Lower leg skin (tissue), 3 donors: ENCODE results near the gene SRRM2.

Source experiments
- CTCF ChIP-seq, 3 donors: fragments of 450-650 bp; IDR thresholded peaks; one replicate each; pipeline ENCODE4 v1.5.1; 2016; ENCODE audit warnings: antibody characterized with exemption in 3 of 3, mild to moderate bottlenecking in 3 of 3, moderate library complexity in 2 of 3
- POLR2A ChIP-seq, 2 donors: fragments of 450-650 bp; IDR thresholded peaks; one replicate each; pipeline ENCODE4 v1.6.1; 2016 to 2017; ENCODE audit warnings: antibody characterized with exemption in 2 of 2, mild to moderate bottlenecking in 1 of 2, moderate library complexity in 1 of 2

DNA sequence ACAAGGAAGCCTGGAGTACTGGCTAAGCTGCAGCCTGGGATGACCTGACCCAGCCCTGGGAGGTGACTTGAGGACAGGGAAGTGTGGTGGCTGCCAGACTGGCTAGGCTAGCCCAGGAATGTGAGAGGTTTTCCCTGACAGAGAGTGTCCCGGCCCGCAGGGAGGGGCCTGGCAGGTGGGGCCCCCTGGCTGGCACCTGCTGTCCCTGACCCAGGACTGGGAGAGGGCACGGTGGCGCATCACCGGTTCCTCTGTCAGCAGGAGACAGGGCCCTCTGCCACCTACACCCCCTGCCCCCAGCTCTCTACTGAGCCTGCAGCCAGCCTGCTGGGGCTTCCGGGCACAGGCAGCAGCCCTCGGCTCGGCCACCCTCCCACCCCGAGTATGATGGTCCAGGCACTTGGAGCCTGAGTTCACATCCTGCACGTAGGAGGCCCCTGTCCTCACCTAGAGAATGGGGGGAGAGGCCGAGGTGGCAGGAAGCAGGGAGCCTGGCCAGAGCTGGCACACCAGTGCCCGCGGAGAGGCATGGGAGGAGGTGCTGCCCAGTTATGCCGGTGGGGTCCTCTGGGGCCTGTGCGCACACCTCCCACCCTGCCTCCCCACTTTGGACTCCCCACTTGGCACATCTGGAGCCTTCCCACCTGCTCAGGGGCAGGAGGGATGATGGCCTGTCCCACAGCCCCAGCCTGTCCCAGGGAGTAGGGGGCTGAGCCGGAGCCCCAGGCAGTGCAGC, 32.9 kb upstream of the SRRM2 start:
- no peak for TF ChIP-seq POLR2A (IDR thresholded peaks at IDR 0.05)
- TF ChIP-seq CTCF (IDR thresholded peaks at IDR 0.05) = no peak
